GM19455 (cell line): ENCODE measurements around the gene FJX1.
A peak's percentile ranks its signal among the peaks of the same experiment; 100 is the strongest.
"Not testable (repeated sequence)": the region's sequence is repeated elsewhere in the genome, so short reads cannot be mapped to it uniquely, and the experiment has no call there.

Source experiments
- ATAC-seq: cut with Tn5 transposase; IDR thresholded peaks from one replicate; pipeline ENCODE4 v1.9.1; 2021; ENCODE audit not compliant: unreplicated experiment

FJX1 gene

DNA sequence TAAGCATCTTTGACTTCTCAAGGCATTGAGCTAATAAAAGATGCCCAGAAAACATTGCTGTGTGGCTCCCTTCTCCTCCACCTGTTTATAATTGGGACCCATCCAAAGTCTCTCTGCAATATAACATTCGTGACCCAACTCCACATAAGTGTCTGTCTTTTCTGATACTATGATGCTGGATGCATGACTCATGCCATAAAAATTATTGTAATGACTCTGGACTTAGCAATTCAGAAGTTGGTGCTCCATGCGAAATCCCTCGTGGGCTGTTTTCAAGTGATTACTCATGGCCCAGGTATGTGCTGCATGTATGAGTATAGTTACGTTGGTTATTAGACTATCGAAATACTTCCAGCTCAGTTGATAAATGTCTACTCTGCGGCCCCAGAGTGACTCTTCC is 11.7 kb downstream of the FJX1 start:
- no peak for ATAC-seq

DNA sequence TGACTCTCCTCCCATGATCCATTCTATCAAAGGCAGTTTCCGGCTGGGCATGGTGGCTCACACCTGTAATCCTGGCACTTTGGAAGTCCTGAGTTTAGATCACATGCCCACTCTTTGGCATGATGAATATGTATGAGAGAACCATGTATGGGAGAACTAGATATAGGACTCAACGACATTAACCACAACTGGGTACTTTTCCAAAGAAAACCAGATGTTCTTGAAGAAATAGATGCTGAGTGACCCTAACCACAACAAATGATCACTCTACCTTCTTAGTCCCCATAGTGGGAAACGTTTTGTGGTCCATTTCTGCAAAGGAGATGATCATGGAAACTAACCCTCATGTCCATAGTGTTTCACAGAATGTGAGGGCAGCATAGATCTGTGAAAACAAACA is 13.6 kb downstream of the FJX1 start:
- no peak for ATAC-seq

DNA sequence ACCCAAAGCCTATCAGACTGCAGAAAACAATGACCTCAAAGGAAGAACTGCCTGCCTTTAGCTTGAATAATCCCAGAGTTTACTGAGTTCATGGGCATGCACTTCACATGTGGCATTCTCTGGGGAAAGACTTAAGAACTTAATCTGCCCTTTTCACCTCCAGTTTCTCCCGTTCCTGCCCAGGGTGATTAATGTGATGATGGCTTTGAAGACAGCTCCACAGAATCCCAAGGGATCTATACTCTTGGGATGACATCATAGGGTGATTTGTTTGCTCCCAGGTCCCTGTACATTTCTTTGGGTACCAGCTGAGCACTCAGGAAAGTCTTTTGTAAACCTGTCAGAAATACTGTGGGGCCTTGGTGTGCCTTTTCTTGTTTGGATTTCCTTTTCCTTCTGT is 14.0 kb downstream of the FJX1 start:
- no peak for ATAC-seq

DNA sequence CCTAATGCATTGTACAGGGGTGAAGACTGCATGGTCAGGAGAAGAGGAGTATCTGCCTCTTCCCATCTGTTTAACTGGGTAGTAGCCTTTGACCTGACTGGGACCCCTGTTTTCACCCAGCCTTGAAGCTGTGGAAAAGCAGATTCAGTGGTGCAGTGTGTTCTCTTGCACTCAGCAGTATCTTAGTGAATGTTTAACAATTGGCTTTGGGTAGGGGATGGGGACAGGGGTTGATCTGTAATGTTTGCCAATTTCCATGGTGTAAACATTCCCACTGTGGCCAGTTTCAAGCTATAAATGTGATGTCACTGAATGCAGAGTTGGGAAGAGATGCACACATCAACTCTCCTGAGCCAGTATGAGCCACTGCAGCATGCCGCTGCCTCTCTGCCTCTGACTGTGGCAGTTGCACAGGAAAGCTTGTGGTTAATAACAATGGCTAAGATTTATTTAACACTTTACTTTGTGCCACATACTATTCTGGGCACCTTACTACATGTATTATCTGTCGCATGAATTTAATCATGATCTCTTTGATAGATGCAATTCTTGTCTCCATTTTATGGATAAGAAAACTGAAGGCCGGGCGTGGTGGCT is 15.7 kb downstream of the FJX1 start:
- no peak for ATAC-seq

DNA sequence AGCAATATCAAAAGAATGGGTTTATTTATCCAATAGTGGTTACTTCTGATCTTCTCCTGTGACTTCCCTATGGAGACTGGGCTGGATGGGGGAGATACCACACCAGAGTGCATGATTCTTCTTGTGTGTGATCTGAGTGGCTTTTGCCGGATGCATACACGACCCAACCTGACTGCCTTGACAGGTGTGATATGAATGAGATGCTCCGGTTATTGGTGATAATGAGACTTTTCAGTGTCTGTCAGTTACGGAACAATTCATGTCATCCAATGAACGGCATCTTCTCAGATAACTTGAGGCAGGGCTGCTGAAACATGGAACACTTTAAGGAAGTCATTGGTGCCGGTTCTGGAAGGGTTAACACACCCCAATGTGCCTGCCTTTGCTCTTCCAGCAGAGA is 17.7 kb downstream of the FJX1 start:
- no peak for ATAC-seq

DNA sequence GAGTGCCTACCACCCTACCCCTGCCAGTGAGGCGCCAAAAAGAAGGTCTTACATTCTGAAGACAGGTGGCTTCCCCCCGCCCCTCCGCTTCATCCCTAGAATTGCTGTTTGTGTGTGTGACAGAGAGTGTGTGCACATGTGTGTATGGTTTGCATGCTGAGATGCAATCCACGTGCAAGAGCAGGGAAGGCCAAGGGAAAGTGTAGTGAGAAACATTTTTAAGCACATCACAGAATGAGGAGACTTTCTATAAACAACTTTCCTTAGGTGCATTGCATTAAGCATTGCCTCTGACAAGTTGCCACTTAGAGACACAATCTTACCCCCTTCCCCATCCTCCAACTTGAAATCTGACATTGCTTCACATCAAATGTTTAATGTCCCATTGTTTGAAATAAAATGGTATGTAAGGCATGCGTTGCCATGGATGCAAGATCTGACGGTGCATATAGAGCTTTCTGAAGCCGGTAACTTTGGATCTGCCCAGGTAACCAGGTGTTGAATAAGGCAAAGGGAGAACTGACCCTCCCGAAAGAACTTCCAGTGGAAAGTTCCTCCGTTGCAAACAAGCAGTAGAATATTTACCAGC is 21.4 kb downstream of the FJX1 start:
- ATAC-seq = no peak

DNA sequence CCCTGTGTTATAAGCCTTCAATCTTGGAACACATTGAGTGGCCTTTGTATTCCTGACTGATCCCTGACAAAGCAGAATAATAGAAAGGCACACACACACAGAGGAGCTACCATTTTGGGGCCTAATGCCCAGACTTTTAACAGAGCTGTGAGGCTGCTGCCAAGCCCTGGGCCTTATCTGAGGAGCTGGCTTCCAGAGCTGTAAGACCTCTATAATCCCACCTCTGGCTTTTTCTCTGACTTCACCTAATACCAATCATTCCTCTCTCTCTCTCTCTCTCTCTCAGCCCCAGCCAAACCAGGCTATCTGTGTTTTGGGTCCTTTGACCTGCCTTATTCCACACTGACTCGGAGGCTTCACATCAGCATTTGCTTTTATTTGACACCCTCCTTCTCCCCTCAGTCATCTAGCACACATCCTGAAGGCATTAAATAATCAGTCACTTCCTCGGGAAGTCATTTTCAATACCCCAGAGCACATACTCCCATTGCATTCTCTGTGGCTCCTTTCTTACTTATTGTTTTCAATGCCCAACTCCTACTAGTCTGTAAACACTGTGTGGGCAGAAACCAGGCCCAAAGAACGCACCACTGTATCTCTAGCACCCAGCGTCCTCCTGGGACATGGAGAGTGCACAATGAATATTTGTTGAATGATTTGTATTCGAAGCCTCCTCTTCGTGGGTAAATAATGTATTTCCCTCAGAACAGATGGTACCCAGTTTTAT is 23.1 kb downstream of the FJX1 start:
- no peak for ATAC-seq

DNA sequence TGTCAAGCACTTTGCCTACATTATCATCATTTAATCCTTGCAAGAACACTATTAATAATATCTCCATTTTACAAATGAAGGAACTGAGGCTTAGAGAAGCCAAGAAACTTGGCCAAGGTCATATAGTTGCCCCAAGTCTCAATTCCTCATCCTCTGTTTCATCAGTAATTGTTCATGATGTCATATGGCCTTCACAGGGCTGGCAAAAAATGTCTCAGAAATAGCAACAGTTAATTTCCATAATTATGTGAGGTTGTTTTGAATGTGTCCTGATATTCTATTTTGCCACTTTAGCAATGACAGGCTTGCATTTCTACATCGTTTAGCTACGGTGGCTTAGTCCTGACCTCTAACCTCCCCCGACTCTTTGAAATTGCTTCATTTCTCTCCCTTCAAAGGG is 23.7 kb downstream of the FJX1 start:
- ATAC-seq = no peak

DNA sequence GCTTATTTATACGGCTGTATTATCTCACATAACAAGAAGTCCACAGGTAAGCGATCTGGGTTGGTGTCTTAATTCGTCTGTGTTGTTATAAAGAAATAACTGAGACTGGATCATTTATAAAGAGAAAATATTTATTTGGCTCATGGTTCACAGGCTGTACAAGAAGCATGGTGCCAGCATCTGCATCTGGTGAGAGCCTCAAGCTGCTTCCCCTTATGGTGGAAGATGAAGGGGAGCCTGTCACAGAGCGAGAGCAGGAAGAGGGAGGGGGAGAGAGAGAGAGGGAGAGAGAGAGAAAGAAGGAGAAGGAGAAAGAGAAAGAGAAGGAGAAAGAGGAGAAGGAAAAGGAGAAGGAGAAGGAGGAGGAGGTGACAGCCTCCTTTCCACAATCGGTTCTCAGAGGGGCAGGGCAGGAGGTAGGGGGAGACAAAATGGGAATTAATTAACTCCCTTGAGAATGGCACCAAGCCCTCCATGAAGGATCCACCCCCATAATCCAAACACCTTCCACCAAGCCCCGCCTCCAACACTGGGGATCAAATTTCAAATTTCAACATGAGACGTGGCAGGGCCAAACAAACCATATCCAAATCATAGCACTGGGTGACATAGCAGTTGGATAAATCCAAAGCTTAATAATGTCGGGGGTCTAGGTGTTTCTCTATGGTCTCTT is 29.3 kb downstream of the FJX1 start:
- no peak for ATAC-seq

DNA sequence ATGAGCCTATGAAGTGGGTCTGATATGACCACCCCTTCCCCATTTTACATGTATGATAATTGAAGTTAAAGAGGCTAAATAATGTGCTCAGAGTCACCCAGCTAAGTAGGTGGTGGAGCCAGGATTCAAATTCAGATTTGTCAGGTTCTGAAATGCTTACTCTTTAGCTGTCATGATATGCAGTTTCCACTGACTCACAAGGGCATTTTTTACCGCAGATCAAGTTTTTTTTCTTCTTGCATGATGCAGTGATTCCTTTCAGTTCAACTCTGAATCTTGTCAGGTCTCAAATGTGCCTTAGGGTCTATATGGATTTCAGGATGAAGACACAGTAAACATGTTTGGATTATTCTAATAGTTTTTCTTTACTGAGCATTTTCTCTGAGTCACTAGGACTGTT is 31.7 kb downstream of the FJX1 start:
- no peak for ATAC-seq

DNA sequence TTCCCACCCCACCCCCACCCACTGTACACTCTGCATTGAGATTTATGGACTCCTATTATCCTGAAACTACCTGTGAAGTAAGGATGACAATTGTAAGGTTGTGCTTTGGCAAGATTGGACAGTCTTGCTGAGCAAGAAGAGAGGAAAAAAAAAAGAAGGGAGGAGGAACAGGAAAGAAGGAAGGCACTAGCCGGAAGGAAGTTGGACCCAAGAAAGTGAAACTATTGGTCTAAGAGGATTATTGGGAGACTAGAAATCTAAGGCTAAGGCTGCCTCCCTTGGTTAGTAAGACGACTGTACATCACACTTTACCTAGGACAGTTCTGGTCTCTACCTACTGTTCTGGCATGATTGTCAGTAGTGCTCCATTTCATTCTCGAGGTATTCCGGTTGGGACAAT is 32.2 kb downstream of the FJX1 start:
- no peak for ATAC-seq

DNA sequence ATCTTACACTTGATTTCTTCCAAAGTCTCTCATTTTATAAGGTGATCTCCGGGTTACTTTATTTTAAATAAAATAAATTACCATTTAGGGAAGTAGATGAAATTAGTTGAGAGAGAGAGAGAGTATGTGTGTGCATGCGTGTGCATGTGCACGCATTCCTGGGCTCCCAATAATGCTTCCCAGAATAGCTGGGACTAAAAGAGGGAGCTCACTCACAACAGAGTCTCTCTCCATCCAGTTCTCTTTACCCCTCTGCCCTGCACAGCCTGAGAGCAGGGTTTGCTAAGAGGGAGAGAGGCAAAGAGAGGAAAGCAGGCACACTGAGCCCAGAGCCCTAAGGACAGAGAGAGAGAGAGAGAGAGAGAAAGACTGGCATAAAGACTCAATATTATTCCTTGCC is 33.0 kb downstream of the FJX1 start:
- ATAC-seq = no peak

DNA sequence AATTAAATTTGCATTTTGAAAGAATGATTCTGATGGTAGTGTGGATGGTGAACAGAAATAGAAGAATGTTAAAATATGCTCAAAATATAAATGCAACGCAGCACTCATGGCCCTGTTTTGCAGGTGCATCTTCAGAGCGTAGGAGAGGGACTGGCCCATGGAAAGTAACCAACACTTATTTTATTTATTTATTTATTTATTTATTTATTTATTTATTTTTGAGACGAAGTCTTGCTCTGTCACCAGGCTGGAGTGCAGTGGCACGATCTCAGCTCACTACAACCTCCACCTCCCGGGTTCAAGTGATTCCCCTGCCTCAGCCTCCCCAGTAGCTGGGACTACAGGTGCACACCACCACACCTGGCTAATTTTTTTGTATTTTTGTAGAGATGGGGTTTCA is 34.5 kb downstream of the FJX1 start:
- ATAC-seq = not testable (repeated sequence)

DNA sequence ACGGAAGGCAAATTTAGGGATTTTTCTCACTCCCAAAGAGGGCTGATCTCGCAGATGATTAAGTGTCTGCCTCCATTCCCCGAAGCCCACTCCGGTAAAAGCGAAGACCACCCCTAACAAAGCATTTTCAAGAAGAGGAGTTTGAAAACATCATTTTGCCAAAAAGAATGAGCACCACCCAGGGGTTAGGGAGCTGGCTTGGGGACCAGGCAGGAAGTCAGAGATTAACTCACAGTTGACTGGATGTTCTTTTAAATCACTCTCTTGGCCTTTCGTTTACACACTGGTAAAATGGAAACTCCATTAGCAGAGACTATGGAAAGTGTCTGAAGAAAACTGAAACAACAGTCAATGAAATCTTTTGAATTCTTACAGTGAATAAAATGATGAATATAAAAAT is 36.5 kb downstream of the FJX1 start:
- no peak for ATAC-seq

DNA sequence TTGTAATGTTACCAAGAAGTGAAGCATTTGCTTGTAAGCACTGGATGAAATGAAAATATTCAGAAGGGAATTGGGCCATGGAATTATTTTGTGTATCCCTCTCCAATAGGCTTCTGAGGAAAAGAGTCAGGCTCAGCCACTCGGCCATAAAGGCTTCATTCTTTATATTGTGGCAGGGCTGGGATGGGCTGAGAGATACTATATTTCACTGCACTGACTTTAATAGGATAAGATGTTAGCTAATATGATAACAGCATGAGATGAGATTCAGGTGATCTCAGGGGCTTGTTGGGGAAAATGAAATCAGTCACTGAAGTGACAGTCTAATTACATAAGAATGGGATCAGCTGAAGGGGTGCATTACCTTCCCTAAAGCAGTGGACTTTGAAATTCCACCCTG is 37.0 kb downstream of the FJX1 start:
- ATAC-seq = no peak

DNA sequence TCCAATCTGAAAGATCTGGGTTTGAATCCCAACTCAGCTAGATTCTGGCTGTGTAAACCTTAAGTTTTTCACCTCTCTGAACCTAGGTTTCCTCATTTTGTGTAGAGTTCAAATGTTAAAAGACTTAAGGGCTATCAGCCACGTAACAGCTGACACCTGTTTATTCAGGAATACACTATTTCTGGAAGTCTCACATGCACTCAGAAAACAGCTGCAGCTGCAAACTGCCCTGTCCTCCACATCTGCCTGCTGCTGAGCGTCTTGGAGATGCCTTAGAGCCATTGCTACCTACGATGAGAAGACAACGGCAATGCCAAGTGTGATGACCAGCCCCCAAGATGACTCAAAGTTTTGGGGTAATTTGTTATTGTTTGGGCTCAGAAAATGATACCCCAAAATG is 37.6 kb downstream of the FJX1 start:
- no peak for ATAC-seq

DNA sequence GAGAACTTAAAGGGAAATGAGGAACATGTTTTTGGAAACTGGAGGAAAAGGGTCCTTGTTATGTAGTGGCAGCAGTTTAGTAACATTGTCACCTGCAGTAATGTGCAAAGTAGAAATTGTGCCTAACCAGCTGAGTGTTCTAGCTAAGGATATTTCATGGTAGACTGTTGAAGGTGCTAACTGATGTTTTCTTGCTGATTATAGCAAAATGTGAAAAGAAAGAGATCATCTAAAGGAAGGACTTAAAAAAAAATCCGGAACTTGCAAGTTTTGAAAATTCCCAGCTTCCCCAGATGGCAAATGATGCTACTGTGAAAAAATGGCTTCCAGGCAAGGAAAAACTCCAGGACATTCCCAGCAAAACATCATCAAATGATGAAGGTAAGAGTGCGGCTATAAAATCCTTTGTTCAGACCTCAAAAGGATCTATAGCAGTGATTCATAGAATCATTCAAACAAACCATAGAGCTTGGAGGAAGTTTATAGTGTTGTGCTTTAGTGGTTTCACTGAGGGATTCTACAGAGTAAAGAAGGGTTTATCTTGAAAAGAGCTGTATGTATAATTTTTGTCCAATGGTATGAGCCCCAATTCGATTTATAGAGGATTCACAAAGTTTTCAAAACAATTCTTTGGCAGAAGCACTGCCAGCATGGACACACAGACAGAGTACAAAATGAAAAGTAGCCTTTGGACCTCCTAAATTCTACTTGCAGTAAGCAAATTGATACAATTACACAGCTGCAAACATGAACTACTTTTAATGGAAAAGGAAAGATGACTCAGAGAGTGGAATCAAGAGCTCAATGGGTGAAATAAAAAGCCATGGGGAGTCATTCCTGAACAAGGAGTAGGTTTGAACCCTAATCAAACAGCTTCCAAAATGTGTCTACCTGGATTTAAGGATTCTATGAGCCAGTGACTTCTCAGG is 40.0 kb downstream of the FJX1 start:
- ATAC-seq = no peak

DNA sequence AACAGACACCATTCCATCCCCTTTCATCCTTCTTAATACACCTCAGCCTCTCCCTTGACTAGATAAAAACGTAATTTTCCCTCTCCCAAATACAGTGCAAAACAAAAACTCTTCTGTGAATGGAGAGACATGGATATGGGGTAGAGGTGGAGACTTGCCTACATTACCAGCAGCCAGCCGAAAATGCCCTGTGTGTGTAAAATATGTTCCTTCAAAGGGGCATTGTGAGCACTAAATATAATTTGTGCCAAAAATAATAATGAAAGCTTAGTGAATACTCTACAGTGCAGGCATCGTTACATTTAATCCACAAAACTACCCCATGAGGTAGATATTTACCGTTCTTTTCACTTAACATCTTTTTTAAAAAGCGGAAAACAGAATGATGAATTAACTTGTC is 43.3 kb downstream of the FJX1 start:
- ATAC-seq = no peak

DNA sequence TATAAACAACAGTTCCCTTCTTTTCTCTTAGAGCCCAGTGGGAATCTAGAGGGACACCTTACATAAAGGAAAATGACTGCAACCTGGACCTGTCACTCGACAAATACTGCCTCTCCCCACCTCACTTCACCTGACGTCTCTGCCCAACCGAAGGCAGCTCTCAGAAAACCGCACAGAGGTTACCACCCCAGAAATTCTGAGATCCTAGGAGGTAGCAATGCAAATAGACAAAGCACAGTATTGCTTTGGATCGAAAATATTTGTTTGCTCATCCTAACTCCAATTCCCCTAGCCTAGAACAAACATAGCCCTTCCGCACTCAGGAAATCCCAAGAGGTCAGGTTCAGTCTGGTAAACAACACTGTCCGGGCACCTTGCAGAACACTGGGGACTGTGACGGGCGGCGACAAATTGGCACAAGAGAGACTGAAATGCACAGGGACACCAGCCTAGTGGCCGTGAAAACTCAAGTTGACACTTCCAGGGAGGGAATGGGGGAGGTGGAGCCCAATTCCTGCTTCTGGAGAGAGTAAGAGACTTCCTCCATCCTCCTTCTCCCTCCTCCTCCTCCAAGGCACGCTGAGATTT is 43.9 kb downstream of the FJX1 start:
- peak; percentile 52 for ATAC-seq

DNA sequence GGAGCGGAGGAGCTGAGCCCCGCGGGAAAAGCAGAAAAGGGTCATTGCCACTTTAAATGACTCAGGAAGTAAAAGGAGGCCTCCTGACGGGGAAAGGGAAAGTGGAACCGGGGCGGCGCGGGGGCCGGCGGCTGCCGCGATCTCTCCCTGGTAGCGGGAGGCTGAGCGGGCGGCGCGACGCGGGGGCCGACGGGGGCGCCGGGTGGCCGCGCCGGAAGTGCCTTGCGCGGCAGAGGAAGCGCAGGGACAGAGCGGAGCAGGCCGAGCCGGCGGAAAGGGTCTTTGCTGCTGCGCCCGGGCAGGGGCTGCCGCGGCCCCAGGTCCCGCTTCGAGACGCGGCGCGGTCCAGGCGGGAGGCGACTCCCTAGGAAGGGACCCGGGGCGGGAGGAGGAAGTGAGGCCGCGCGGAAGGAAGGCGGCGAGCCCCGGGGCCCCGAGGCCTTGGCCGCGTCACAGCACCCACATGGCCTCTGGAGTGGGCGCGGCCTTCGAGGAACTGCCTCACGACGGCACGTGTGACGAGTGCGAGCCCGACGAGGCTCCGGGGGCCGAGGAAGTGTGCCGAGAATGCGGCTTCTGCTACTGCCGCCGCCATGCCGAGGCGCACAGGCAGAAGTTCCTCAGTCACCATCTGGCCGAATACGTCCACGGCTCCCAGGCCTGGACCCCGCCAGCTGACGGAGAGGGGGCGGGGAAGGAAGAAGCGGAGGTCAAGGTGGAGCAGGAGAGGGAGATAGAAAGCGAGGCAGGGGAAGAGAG is 44.6 kb downstream of the FJX1 start, which contains the start of gene TRIM44:
Gene TRIM44 (plus strand): TSS at position 127 of the 759 bp plus-strand sequence. CDS start 337 bp downstream, at position 464.
- peak; percentile 92 for ATAC-seq
